Epithelial cell of esophagus (primary cell): ENCODE data around the gene ATP6V0A4.

ENCODE experiments used
- DNase-seq: peaks from one replicate; pipeline ENCODE4 v3.0.0; 2010; ENCODE audit warnings: low read depth
- H3K4me3 ChIP-seq: 2 replicates; pipeline ENCODE4 v1.5.1; 2011; ENCODE audit warnings: mild to moderate bottlenecking, low read length, control low read depth
- CTCF ChIP-seq: IDR thresholded peaks from 2 replicates; pipeline ENCODE4 v1.5.1; 2011; ENCODE audit warnings: low read depth, mild to moderate bottlenecking, low read length, control low read depth, inconsistent platforms; ENCODE audit not compliant: insufficient read depth; ENCODE audit errors: missing control alignments

The ATP6V0A4 gene

GRCh38 chr7:138670594-138670993 is 127.4 kb downstream of the ATP6V0A4 start:
- DNase-seq = no peak
- TF ChIP-seq CTCF = no peak
- H3K4me3 ChIP-seq = no peak overlapping the region

GRCh38 chr7:138669364-138669763 is 128.6 kb downstream of the ATP6V0A4 start:
- H3K4me3 ChIP-seq = no peak overlapping the region
- no peak for DNase-seq
- no peak for TF ChIP-seq CTCF

- TF ChIP-seq CTCF = no peak
- DNase-seq = no peak
- H3K4me3 ChIP-seq = no peak overlapping the region
Measured at GRCh38 chr7:138668946-138669345, 129.1 kb downstream of the ATP6V0A4 start.

GRCh38 chr7:138668229-138668596 is 129.8 kb downstream of the ATP6V0A4 start:
- TF ChIP-seq CTCF = no peak
- no peak for DNase-seq
- no peak overlapping the region for H3K4me3 ChIP-seq

GRCh38 chr7:138667535-138668228 is 130.3 kb downstream of the ATP6V0A4 start:
- no peak for DNase-seq
- H3K4me3 ChIP-seq = no peak overlapping the region
- no peak for TF ChIP-seq CTCF

GRCh38 chr7:138666385-138666784 is 131.6 kb downstream of the ATP6V0A4 start:
- TF ChIP-seq CTCF = no peak
- DNase-seq = no peak
- H3K4me3 ChIP-seq = no peak overlapping the region

- no peak for TF ChIP-seq CTCF
- DNase-seq = no peak
- no peak overlapping the region for H3K4me3 ChIP-seq
Measured at GRCh38 chr7:138665669-138666140, 132.3 kb downstream of the ATP6V0A4 start.
